SK-N-SH (cell line): ENCODE results near the gene PTPN22. TPM values are rescaled to one million over a fixed set of nuclear protein-coding genes. Genes with fewer than 3 reads are reported as not detected.

Source experiments
- CTCF ChIA-PET: fragments of 300-600, 350-600 bp; formaldehyde crosslinking; extraction: SDS; loops from one replicate; lab custom pipeline; 2021; lab: Yijun Ruan, JAX
- POLR2A ChIA-PET: fragments of 350-600 bp; sonication (Branson Sonifier 250); formaldehyde crosslinking; extraction: SDS; loops from one replicate; lab custom pipeline; 2020; ENCODE audit warnings: antibody characterized with exemption, inconsistent platforms; lab: Yijun Ruan, JAX
- DNase-seq: peaks from one replicate; pipeline ENCODE4 v3.0.0; 2012
- H2AFZ ChIP-seq: fragments of 200-600 bp; sonication (generic); 2 replicates; pipeline ENCODE4 v1.8.1; 2016; ENCODE audit warnings: antibody characterized with exemption, mild to moderate bottlenecking, low read depth
- H3F3A ChIP-seq: fragments of 200-600 bp; sonication (generic); replicated peaks from 2 replicates; pipeline ENCODE3; 2016; ENCODE audit warnings: antibody characterized with exemption, mild to moderate bottlenecking; ENCODE audit not compliant: insufficient read depth
- H3K27ac ChIP-seq, 2 experiments: fragments of 200-500 bp in 1 of 2; fragments of 200-600 bp in 1 of 2; sonication (Bioruptor generic) in 1 of 2; sonication (generic), shearing (Covaris generic) in 1 of 2; 2 replicates each; pipeline versions ENCODE4 v1.5.1 to v1.6.1; 2014 to 2016; ENCODE audit warnings: low read depth in 2 of 2, inconsistent platforms in 1 of 2, low read length in 1 of 2, mild to moderate bottlenecking in 1 of 2, mixed read lengths in 1 of 2
- H3K27me3 ChIP-seq: fragments of 200-600 bp; sonication (generic), shearing (Covaris generic); 2 replicates; pipeline ENCODE4 v1.6.1; 2016; ENCODE audit warnings: mixed run types; ENCODE audit not compliant: insufficient read depth
- H3K36me3 ChIP-seq, 2 experiments: fragments of 200-500 bp in 1 of 2; fragments of 200-600 bp in 1 of 2; sonication (Bioruptor generic) in 1 of 2; sonication (generic) in 1 of 2; replicated peaks in 1 of 2; 2 replicates each; pipeline versions ENCODE3 to v1.5.1; 2014 to 2016; ENCODE audit warnings: low read length in 1 of 2, mild to moderate bottlenecking in 1 of 2; ENCODE audit not compliant: insufficient read depth in 2 of 2, control insufficient read depth in 1 of 2
- H3K4me1 ChIP-seq, 2 experiments: fragments of 200-500 bp in 1 of 2; fragments of 200-600 bp in 1 of 2; sonication (Bioruptor generic) in 1 of 2; sonication (generic), shearing (Covaris generic) in 1 of 2; 2 replicates each; pipeline versions ENCODE4 v1.5.1 to v1.6.1; 2014 to 2016; ENCODE audit warnings: low read depth in 1 of 2, low read length in 1 of 2, mixed run types in 1 of 2; ENCODE audit not compliant: insufficient read depth in 2 of 2, control insufficient read depth in 1 of 2
- H3K4me2 ChIP-seq: fragments of 200-600 bp; sonication (generic), shearing (Covaris generic); 2 replicates; pipeline ENCODE4 v1.6.1; 2017; ENCODE audit warnings: mixed run types
- H3K4me3 ChIP-seq, 2 experiments: fragments of 200-500 bp in 1 of 2; fragments of 200-600 bp in 1 of 2; sonication (Bioruptor generic) in 1 of 2; sonication (generic), shearing (Covaris generic) in 1 of 2; 2 replicates each; pipeline versions ENCODE4 v1.5.1 to v1.8.1; 2014 to 2016; ENCODE audit warnings: low read depth in 2 of 2, inconsistent platforms in 1 of 2, low read length in 1 of 2, mild to moderate bottlenecking in 1 of 2, mixed read lengths in 1 of 2, moderate library complexity in 1 of 2
- H3K79me2 ChIP-seq: fragments of 200-600 bp; sonication (generic); 2 replicates; pipeline ENCODE4 v1.8.1; 2017; ENCODE audit warnings: mild to moderate bottlenecking; ENCODE audit not compliant: insufficient read depth
- H3K9ac ChIP-seq: fragments of 200-600 bp; sonication (generic); 2 replicates; pipeline ENCODE4 v1.6.1; 2017; ENCODE audit warnings: mixed run types
- H3K9me2 ChIP-seq: fragments of 200-600 bp; sonication (generic); 2 replicates; pipeline ENCODE4 v1.6.1; 2017; ENCODE audit warnings: mixed run types
- H3K9me3 ChIP-seq: fragments of 200-600 bp; sonication (generic); 2 replicates; pipeline ENCODE4 v1.6.1; 2017; ENCODE audit warnings: mixed run types, mild to moderate bottlenecking, moderate library complexity
- H4K20me1 ChIP-seq: fragments of 200-600 bp; sonication (generic); 2 replicates; pipeline ENCODE4 v1.6.1; 2017; ENCODE audit warnings: mild to moderate bottlenecking, mixed run types; ENCODE audit not compliant: insufficient read depth
- CHD2 ChIP-seq: fragments of 150-350 bp; IDR thresholded peaks from 2 replicates; pipeline ENCODE4 v1.6.1; 2018; ENCODE audit warnings: low read length; ENCODE audit not compliant: partially characterized antibody
- EP300 ChIP-seq, 2 experiments: IDR thresholded peaks; 2 replicates each; pipeline versions ENCODE4 v1.4.0 to v1.6.1; 2012; ENCODE audit warnings: borderline replicate concordance in 1 of 2, low read depth in 1 of 2, low read length in 1 of 2
- EZH2phosphoT487 ChIP-seq: fragments of 200-600 bp; sonication (generic); IDR thresholded peaks from 2 replicates; pipeline ENCODE4 v1.6.1; 2017; ENCODE audit warnings: low read depth, mixed run types, mild to moderate bottlenecking, antibody characterized with exemption, moderate library complexity, borderline replicate concordance
- GABPA ChIP-seq: IDR thresholded peaks from 2 replicates; pipeline ENCODE4 v1.4.0; 2012; ENCODE audit warnings: low read depth, mild to moderate bottlenecking
- IRF3 ChIP-seq: fragments of 150-350 bp; IDR thresholded peaks from 2 replicates; pipeline ENCODE4 v1.6.1; 2016; ENCODE audit warnings: mild to moderate bottlenecking, low read depth, low read length
- MAX ChIP-seq: IDR thresholded peaks from 2 replicates; pipeline ENCODE4 v1.4.0; 2012; ENCODE audit warnings: low read depth
- MEF2A ChIP-seq: IDR thresholded peaks from 2 replicates; pipeline ENCODE4 v1.4.0; 2012; ENCODE audit warnings: low read depth, borderline replicate concordance
- TEAD4 ChIP-seq: IDR thresholded peaks from 2 replicates; pipeline ENCODE4 v1.4.0; 2012; ENCODE audit warnings: mild to moderate bottlenecking, borderline replicate concordance; ENCODE audit not compliant: insufficient read depth
- WGBS: methylation state at CpG from one replicate; pipeline ENCODE4 v1.1.6; 2017; ENCODE audit warnings: low lambda C conversion rate; 5-methylcytosine and 5-hydroxymethylcytosine counted together
- polyA plus RNA-seq, 3 experiments: library from polyadenylated mRNA; depleted of rRNA; stranded (reverse); fragments of >200 nt; gene quantifications; 2 replicates each; pipeline ENCODE4 v1.2.3, GENCODE V29; 2012
- TF ChIP-seq, protein P1 (sequence below): IDR thresholded peaks from 2 replicates; pipeline ENCODE4 v1.4.0; 2012; ENCODE audit warnings: low read depth, borderline replicate concordance
- TF ChIP-seq, protein P2 (sequence below): IDR thresholded peaks from 2 replicates; pipeline ENCODE4 v1.6.1; 2012; ENCODE audit warnings: mild to moderate bottlenecking, low read depth, low read length, moderate library complexity

PTPN22 gene
- 0.12 and 0.16 TPM in 2 replicates for polyA plus RNA-seq (2012; rRNA removed)
- 0.18 and 0.30 TPM in 2 replicates for polyA plus RNA-seq (2012; cell fraction: cytosol; rRNA removed)
- polyA plus RNA-seq (2012; cell fraction: nucleus; rRNA removed), result 0.13 and 0.36 TPM in 2 replicates

GRCh38 chr1:113871597-113872113 lies at the start of gene PTPN22:
TSS of gene PTPN22 (minus strand) at chr1:113871712.
- DNase-seq, result no peak
- no peaks in the 10 kb centered on the region for H3K36me3 ChIP-seq
- ChIA-PET POLR2A (no interaction called here), CTCF (no interaction called here)
- no peak within 1 kb of the TSS for H3K27ac ChIP-seq
- no peaks in the 10 kb centered on the region for H4K20me1 ChIP-seq
- H3K4me2 ChIP-seq, result peak within 1 kb of the TSS; percentile 26; the same call in 1 of the 2 replicates
- H3K27me3 ChIP-seq, result no peaks in the 10 kb centered on the region
- 72% methylated on average over 4 of the region's 4 CpGs for WGBS
- no peak within 1 kb of the TSS for H3K4me3 ChIP-seq
- no peaks in the 10 kb centered on the region for H3K9me2 ChIP-seq
- no peaks in the 10 kb centered on the region for H3K79me2 ChIP-seq
- no peak for TF ChIP-seq IRF3
- TF ChIP-seq EZH2phosphoT487, result no peak
- TF ChIP-seq GABPA, result no peak
- TF ChIP-seq MAX, result no peak
- no peak for TF ChIP-seq MEF2A
- TF ChIP-seq, protein P1, sequence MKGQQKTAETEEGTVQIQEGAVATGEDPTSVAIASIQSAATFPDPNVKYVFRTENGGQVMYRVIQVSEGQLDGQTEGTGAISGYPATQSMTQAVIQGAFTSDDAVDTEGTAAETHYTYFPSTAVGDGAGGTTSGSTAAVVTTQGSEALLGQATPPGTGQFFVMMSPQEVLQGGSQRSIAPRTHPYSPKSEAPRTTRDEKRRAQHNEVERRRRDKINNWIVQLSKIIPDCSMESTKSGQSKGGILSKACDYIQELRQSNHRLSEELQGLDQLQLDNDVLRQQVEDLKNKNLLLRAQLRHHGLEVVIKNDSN, result no peak
- TF ChIP-seq TEAD4, result no peak
- no peak for TF ChIP-seq EP300 (IDR thresholded peaks at IDR 0.05; ENCODE audit: borderline replicate concordance in 1 of 2, low read depth in 1 of 2, low read length in 1 of 2)
- TF ChIP-seq, protein P2, sequence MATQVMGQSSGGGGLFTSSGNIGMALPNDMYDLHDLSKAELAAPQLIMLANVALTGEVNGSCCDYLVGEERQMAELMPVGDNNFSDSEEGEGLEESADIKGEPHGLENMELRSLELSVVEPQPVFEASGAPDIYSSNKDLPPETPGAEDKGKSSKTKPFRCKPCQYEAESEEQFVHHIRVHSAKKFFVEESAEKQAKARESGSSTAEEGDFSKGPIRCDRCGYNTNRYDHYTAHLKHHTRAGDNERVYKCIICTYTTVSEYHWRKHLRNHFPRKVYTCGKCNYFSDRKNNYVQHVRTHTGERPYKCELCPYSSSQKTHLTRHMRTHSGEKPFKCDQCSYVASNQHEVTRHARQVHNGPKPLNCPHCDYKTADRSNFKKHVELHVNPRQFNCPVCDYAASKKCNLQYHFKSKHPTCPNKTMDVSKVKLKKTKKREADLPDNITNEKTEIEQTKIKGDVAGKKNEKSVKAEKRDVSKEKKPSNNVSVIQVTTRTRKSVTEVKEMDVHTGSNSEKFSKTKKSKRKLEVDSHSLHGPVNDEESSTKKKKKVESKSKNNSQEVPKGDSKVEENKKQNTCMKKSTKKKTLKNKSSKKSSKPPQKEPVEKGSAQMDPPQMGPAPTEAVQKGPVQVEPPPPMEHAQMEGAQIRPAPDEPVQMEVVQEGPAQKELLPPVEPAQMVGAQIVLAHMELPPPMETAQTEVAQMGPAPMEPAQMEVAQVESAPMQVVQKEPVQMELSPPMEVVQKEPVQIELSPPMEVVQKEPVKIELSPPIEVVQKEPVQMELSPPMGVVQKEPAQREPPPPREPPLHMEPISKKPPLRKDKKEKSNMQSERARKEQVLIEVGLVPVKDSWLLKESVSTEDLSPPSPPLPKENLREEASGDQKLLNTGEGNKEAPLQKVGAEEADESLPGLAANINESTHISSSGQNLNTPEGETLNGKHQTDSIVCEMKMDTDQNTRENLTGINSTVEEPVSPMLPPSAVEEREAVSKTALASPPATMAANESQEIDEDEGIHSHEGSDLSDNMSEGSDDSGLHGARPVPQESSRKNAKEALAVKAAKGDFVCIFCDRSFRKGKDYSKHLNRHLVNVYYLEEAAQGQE, result no peak
- no peak for TF ChIP-seq CHD2
- no peaks in the 10 kb centered on the region for H3F3A ChIP-seq
- H3K9me3 ChIP-seq, result no peaks in the 10 kb centered on the region
- H3K9ac ChIP-seq, result no peak within 1 kb of the TSS
- peak within 1 kb of the TSS; percentile 53 for H2AFZ ChIP-seq
- H3K4me1 ChIP-seq, result peaks cover 0 to 16% of the 10 kb centered on the region in 2 experiments; a peak in 1 of 4 replicates
